Stimulated activated effector memory CD8-positive, alpha-beta T cell treated with anti-CD3 and anti-CD28 coated beads, Interleukin-12 subunit alpha, Interleukin-12 subunit beta, amount 100 ng/mL, for 72 hours (primary cell): ENCODE data around the gene CNPY3.
"Not testable (repeated sequence)": the region's sequence is repeated elsewhere in the genome, so short reads cannot be mapped to it uniquely, and the experiment has no call there.

Source experiments
- ATAC-seq: fragments of 150-1000 bp; cut with Tn5 transposase; 2 replicates; pipeline ENCODE4 v1.10.0; 2021
- DNase-seq, 2 donors: peaks; one replicate each; pipeline ENCODE4 v3.0.0; 2021 to 2022; ENCODE audit warnings: low spot score in 2 of 2
- H3K27ac Mint-ChIP-seq: one replicate; pipeline ENCODE4 v1.8.0; 2022; ENCODE audit warnings: mild to moderate bottlenecking, mixed read lengths
- H3K36me3 Mint-ChIP-seq: one replicate; pipeline ENCODE4 v1.8.0; 2022; ENCODE audit warnings: mild to moderate bottlenecking, mixed read lengths
- H3K4me1 Mint-ChIP-seq: one replicate; pipeline ENCODE4 v1.8.0; 2022; ENCODE audit warnings: mixed read lengths
- H3K4me3 Mint-ChIP-seq: one replicate; pipeline ENCODE4 v1.8.0; 2022; ENCODE audit warnings: mild to moderate bottlenecking, mixed read lengths
- H3K9me3 Mint-ChIP-seq: one replicate; pipeline ENCODE4 v1.8.0; 2022; ENCODE audit warnings: mixed read lengths

The CNPY3 gene

GRCh38 chr6:42928986-42929820 is at the start of gene CNPY3:
Gene CNPY3 (plus strand): TSS chr6:42929480. CDS start chr6:42929571, 91 bp downstream.
- H3K9me3 Mint-ChIP-seq = no peaks in the 10 kb centered on the region
- peaks cover 48% of the 10 kb centered on the region for H3K36me3 Mint-ChIP-seq
- peak within 1 kb of the TSS; percentile 98 for H3K4me3 Mint-ChIP-seq
- H3K4me1 Mint-ChIP-seq = peaks cover 45% of the 10 kb centered on the region
- peak within 1 kb of the TSS; percentile 96 for H3K27ac Mint-ChIP-seq
- peak; percentile 91 for ATAC-seq
- DNase-seq = peak; percentile 73 to 94

- not testable (repeated sequence) for ATAC-seq, DNase-seq, H3K9me3 Mint-ChIP-seq
- Mint-ChIP-seq H3K36me3 (peaks cover 66% of the 10 kb centered on the region), H3K4me1 (peaks cover 12% of the 10 kb centered on the region), H3K4me3 (peak overlapping the region; percentile 87), H3K27ac (peak overlapping the region; percentile 99)
Measured at GRCh38 chr6:42880240-42880817, 49.0 kb upstream of the CNPY3 start.

- Mint-ChIP-seq H3K27ac (peak overlapping the region; percentile 99), H3K36me3 (peaks cover 72% of the 10 kb centered on the region), H3K4me1 (peaks cover 12% of the 10 kb centered on the region), H3K4me3 (peak overlapping the region; percentile 87)
- H3K9me3 Mint-ChIP-seq, DNase-seq, ATAC-seq: not testable (repeated sequence)
Measured at GRCh38 chr6:42880871-42881270, 48.4 kb upstream of the CNPY3 start.

GRCh38 chr6:42885702-42886101 is 43.6 kb upstream of the CNPY3 start:
- no peak overlapping the region for H3K27ac Mint-ChIP-seq
- no peak for ATAC-seq
- H3K9me3 Mint-ChIP-seq = no peaks in the 10 kb centered on the region
- no peak overlapping the region for H3K4me3 Mint-ChIP-seq
- H3K4me1 Mint-ChIP-seq = peaks cover 8% of the 10 kb centered on the region
- H3K36me3 Mint-ChIP-seq = peaks cover 95% of the 10 kb centered on the region
- no peak for DNase-seq

GRCh38 chr6:42888201-42888600 is 41.1 kb upstream of the CNPY3 start:
- not testable (repeated sequence) for H3K9me3 Mint-ChIP-seq, H3K27ac Mint-ChIP-seq, ATAC-seq, DNase-seq, H3K4me3 Mint-ChIP-seq
- Mint-ChIP-seq H3K36me3 (peaks cover 73% of the 10 kb centered on the region), H3K4me1 (peaks cover 15% of the 10 kb centered on the region)

- H3K36me3 Mint-ChIP-seq = peaks cover 57% of the 10 kb centered on the region
- H3K4me3 Mint-ChIP-seq = peak overlapping the region; percentile 93
- peaks cover 15% of the 10 kb centered on the region for H3K4me1 Mint-ChIP-seq
- peak overlapping the region; percentile 95 for H3K27ac Mint-ChIP-seq
- DNase-seq = no peak
- H3K9me3 Mint-ChIP-seq = no peaks in the 10 kb centered on the region
- no peak for ATAC-seq
Measured at GRCh38 chr6:42889815-42890214, 39.5 kb upstream of the CNPY3 start.

- Mint-ChIP-seq H3K4me1 (peaks cover 15% of the 10 kb centered on the region), H3K9me3 (no peaks in the 10 kb centered on the region), H3K27ac (peak overlapping the region; percentile 95), H3K36me3 (peaks cover 49% of the 10 kb centered on the region), H3K4me3 (peak overlapping the region; percentile 93)
- ATAC-seq (peak; percentile 98), DNase-seq (peak; percentile 76 to 94)
Measured at GRCh38 chr6:42890311-42891198, 38.7 kb upstream of the CNPY3 start.

GRCh38 chr6:42891199-42891722 is 38.0 kb upstream of the CNPY3 start:
- H3K27ac Mint-ChIP-seq = peak overlapping the region; percentile 95
- H3K4me3 Mint-ChIP-seq = peak overlapping the region; percentile 93
- H3K36me3 Mint-ChIP-seq = peaks cover 42% of the 10 kb centered on the region
- H3K4me1 Mint-ChIP-seq = peaks cover 15% of the 10 kb centered on the region
- no peaks in the 10 kb centered on the region for H3K9me3 Mint-ChIP-seq
- no peak for ATAC-seq
- no peak for DNase-seq

GRCh38 chr6:42894041-42894828 is 35.0 kb upstream of the CNPY3 start:
- Mint-ChIP-seq H3K27ac (peak overlapping the region; percentile 50), H3K4me1 (peaks cover 15% of the 10 kb centered on the region), H3K36me3 (peaks cover 17% of the 10 kb centered on the region)
- not testable (repeated sequence) for ATAC-seq, H3K9me3 Mint-ChIP-seq, H3K4me3 Mint-ChIP-seq, DNase-seq

- DNase-seq = no peak
- Mint-ChIP-seq H3K9me3 (no peaks in the 10 kb centered on the region), H3K4me3 (no peak overlapping the region), H3K4me1 (peaks cover 4% of the 10 kb centered on the region), H3K27ac (no peak overlapping the region), H3K36me3 (no peaks in the 10 kb centered on the region)
- no peak for ATAC-seq
Measured at GRCh38 chr6:42896178-42896719, 33.0 kb upstream of the CNPY3 start.

- peaks cover 6% of the 10 kb centered on the region for H3K4me1 Mint-ChIP-seq
- no peaks in the 10 kb centered on the region for H3K36me3 Mint-ChIP-seq
- no peaks in the 10 kb centered on the region for H3K9me3 Mint-ChIP-seq
- no peak overlapping the region for H3K4me3 Mint-ChIP-seq
- ATAC-seq (no peak), DNase-seq (peak; percentile 68 to 87)
- no peak overlapping the region for H3K27ac Mint-ChIP-seq
Measured at GRCh38 chr6:42898891-42899361, 30.4 kb upstream of the CNPY3 start.

- Mint-ChIP-seq H3K4me1 (peaks cover 6% of the 10 kb centered on the region), H3K9me3 (no peaks in the 10 kb centered on the region), H3K4me3 (no peak overlapping the region), H3K27ac (no peak overlapping the region), H3K36me3 (no peaks in the 10 kb centered on the region)
- ATAC-seq (no peak), DNase-seq (no peak)
Measured at GRCh38 chr6:42899871-42900270, 29.4 kb upstream of the CNPY3 start.

- Mint-ChIP-seq H3K9me3 (no peaks in the 10 kb centered on the region), H3K4me3 (no peak overlapping the region), H3K36me3 (no peaks in the 10 kb centered on the region), H3K4me1 (peaks cover 6% of the 10 kb centered on the region), H3K27ac (no peak overlapping the region)
- ATAC-seq (peak; percentile 96), DNase-seq (peak; percentile 59 to 83)
Measured at GRCh38 chr6:42901538-42901957, 27.7 kb upstream of the CNPY3 start.
